ENCODE measurements around the gene GRIN2C. TPM values are rescaled to one million over a fixed set of nuclear protein-coding genes. Genes with fewer than 3 reads are reported as not detected.

GRIN2C gene
- total and polyA plus RNA-seq, 4 donors = 0.01 to 0.03 (median 0.02) TPM; not detected in 1

DNA sequence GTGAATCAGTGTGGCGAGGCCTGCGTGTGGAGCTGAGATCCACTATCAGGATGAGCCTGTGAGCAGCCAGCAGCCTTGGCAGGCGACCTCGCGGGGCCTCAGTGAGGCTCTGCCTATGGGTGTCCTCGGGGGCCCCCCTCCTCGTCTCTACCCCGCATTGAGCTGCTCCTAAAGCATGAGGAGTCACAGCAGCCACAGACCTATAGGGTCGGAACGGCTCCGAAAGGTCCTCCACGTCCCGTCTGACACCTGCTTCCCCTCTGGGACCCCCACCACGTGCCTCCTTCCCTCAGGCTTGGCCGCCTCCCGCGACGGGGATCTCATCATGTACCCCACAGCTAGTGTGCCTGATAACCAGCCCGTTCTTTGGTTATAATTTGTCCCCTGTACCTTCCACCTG is 28.8 kb downstream of the GRIN2C start:
- ATAC-seq (ENCODE audit: insufficient read depth, low FRiP score) = no peak
- Histone ChIP-seq H3K27ac (ENCODE audit: low read depth in 1 of 2, low read length in 1 of 2) (no peak overlapping the region), H3K9me3 (ENCODE audit: control insufficient read depth in 4 of 4, insufficient read depth in 3 of 4, low read length in 3 of 4) (no peaks in the 10 kb centered on the region), H3K9ac (ENCODE audit: insufficient read depth in 1 of 2, low read length in 2 of 2) (no peak overlapping the region), H3K36me3 (ENCODE audit: control insufficient read depth in 4 of 4, insufficient read depth in 4 of 4, low read length in 4 of 4) (peaks cover 0 to 18% (median 0%) of the 10 kb centered on the region in 4 donors), H3K27me3 (ENCODE audit: control insufficient read depth in 3 of 3, insufficient read depth in 3 of 3, low read length in 2 of 3) (no peaks in the 10 kb centered on the region), H3K4me1 (ENCODE audit: control insufficient read depth in 5 of 5, insufficient read depth in 5 of 5, low read length in 5 of 5) (no peaks in the 10 kb centered on the region), H3K4me3 (no peak overlapping the region)
- TF ChIP-seq, protein P1, sequence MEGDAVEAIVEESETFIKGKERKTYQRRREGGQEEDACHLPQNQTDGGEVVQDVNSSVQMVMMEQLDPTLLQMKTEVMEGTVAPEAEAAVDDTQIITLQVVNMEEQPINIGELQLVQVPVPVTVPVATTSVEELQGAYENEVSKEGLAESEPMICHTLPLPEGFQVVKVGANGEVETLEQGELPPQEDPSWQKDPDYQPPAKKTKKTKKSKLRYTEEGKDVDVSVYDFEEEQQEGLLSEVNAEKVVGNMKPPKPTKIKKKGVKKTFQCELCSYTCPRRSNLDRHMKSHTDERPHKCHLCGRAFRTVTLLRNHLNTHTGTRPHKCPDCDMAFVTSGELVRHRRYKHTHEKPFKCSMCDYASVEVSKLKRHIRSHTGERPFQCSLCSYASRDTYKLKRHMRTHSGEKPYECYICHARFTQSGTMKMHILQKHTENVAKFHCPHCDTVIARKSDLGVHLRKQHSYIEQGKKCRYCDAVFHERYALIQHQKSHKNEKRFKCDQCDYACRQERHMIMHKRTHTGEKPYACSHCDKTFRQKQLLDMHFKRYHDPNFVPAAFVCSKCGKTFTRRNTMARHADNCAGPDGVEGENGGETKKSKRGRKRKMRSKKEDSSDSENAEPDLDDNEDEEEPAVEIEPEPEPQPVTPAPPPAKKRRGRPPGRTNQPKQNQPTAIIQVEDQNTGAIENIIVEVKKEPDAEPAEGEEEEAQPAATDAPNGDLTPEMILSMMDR (IDR thresholded peaks at IDR 0.05; ENCODE audit: control extremely low read depth, extremely low read depth) = no peak
- 93 to 94% methylated on average over 19 of the region's 19 CpGs for WGBS, 2 donors
- DNase-seq = no peak

DNA sequence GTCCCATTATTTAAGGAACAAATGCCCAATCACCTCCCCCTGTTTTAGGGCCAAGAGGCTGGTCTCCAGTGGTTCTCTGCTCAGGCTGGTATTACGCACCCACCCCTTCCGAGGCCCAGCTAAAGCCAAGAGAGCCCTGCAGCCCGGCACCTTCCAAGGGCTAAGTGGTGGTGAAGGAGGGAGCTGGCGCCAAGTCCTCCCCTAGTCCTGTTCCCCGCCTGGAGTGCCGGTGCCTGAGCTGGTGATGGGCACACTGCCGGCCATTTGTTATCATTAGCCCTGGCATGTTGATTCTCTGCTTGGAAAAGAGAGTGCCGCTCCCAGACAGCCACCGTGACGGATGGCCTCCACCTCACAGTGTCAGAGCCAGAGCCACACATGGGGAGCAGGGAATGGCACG is 31.9 kb downstream of the GRIN2C start:
- Histone ChIP-seq H3K36me3 (ENCODE audit: control insufficient read depth in 4 of 4, insufficient read depth in 4 of 4, low read length in 4 of 4) (peaks cover 0 to 20% (median 0%) of the 10 kb centered on the region in 4 donors), H3K4me3 (no peak overlapping the region), H3K27me3 (ENCODE audit: control insufficient read depth in 3 of 3, insufficient read depth in 3 of 3, low read length in 2 of 3) (no peaks in the 10 kb centered on the region), H3K9ac (ENCODE audit: insufficient read depth in 1 of 2, low read length in 2 of 2) (no peak overlapping the region), H3K9me3 (ENCODE audit: control insufficient read depth in 4 of 4, insufficient read depth in 3 of 4, low read length in 3 of 4) (no peaks in the 10 kb centered on the region), H3K4me1 (ENCODE audit: control insufficient read depth in 5 of 5, insufficient read depth in 5 of 5, low read length in 5 of 5) (peaks cover 0 to 9% (median 0%) of the 10 kb centered on the region in 5 donors), H3K27ac (ENCODE audit: low read depth in 1 of 2, low read length in 1 of 2) (no peak overlapping the region)
- DNase-seq (no peak), ATAC-seq (ENCODE audit: insufficient read depth, low FRiP score) (no peak)
- TF ChIP-seq, protein P1 (IDR thresholded peaks at IDR 0.05; ENCODE audit: control extremely low read depth, extremely low read depth) = no peak
- 81 to 91% methylated on average over 11 of the region's 11 CpGs for WGBS, 2 donors

DNA sequence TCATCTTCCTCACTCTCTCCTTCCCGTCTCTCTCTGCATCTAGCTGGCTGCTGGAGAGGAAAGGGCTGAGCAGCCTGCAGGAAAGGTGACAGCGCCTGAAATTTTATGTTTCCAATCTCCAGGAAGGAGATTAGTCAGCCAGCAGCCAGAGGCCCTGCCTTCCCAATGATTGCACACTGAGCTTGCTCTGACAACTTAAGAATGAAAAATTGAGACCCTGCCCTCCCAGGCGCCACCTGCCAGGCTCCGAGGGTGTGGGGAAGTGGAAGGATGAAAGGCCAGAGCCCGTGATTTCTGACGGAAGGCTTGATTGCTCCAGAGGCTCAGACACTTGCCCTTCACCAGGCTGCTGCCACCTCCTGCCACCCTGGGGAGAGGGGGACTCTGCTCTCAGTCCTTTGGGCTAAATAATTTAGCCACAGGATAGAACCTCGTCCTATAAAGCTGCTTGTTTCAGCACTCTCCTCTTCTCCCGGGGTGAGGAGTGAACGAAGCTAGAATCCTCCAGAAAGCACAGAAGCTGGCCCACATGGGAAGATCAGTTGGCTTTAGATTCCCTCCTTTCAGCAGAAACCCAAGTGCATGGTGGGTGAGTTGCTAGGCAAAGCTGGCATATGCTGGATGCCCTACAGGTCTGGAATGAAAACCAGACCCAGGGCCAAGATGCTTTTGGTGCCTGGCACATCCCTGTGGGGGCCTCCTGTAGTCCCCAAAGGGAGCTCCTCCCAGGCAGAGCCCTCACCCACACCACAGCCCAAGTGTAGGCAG is 33.5 kb downstream of the GRIN2C start:
- no peak overlapping the region for H3K9ac ChIP-seq (ENCODE audit: insufficient read depth in 1 of 2, low read length in 2 of 2)
- 85% methylated on average over 9 of the region's 9 CpGs for WGBS, 2 donors
- no peak overlapping the region for H3K27ac ChIP-seq (ENCODE audit: low read depth in 1 of 2, low read length in 1 of 2)
- TF ChIP-seq, protein P1 (IDR thresholded peaks at IDR 0.05; ENCODE audit: control extremely low read depth, extremely low read depth) = no peak
- H3K27me3 ChIP-seq (ENCODE audit: control insufficient read depth in 3 of 3, insufficient read depth in 3 of 3, low read length in 2 of 3) = no peaks in the 10 kb centered on the region
- DNase-seq = no peak
- H3K4me1 ChIP-seq (ENCODE audit: control insufficient read depth in 5 of 5, insufficient read depth in 5 of 5, low read length in 5 of 5) = peaks cover 0 to 23% (median 0%) of the 10 kb centered on the region in 5 donors
- H3K4me3 ChIP-seq = no peak overlapping the region
- H3K9me3 ChIP-seq (ENCODE audit: control insufficient read depth in 4 of 4, insufficient read depth in 3 of 4, low read length in 3 of 4) = no peaks in the 10 kb centered on the region
- ATAC-seq (ENCODE audit: insufficient read depth, low FRiP score) = no peak
- H3K36me3 ChIP-seq (ENCODE audit: control insufficient read depth in 4 of 4, insufficient read depth in 4 of 4, low read length in 4 of 4) = peaks cover 0 to 23% (median 0%) of the 10 kb centered on the region in 4 donors
